HG02981 (cell line): ENCODE data around the gene LAIR1.
"Not testable (repeated sequence)": the region's sequence is repeated elsewhere in the genome, so short reads cannot be mapped to it uniquely, and the experiment has no call there.

Source experiments
- ATAC-seq: cut with Tn5 transposase; IDR thresholded peaks from one replicate; pipeline ENCODE4 v1.9.1; 2021; ENCODE audit warnings: mild to moderate bottlenecking, moderate library complexity; ENCODE audit not compliant: unreplicated experiment

LAIR1 gene

DNA sequence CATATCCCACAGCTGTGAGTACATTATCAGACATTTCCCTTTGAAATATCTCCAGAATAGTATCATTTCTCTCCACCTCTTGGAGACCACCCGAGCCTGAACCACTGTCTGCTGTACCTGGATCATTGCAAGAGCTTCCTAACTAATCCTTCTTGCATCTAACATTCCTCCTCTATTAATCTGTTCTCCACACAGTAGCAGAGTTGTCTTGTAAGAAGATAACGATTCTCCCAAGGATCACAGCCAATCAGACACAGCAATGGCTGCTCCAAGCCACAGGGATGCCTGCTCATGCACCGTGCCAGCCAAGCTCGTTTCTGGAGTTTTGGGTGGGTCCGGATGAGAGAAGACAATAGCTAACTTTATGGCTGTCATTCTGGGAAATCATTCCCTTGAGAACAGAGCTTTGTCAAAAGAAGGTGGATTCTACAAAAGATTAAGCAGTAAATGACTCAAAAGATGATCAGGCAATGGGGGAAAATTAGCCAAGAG is 14.5 kb upstream of the LAIR1 start:
- no peak for ATAC-seq

DNA sequence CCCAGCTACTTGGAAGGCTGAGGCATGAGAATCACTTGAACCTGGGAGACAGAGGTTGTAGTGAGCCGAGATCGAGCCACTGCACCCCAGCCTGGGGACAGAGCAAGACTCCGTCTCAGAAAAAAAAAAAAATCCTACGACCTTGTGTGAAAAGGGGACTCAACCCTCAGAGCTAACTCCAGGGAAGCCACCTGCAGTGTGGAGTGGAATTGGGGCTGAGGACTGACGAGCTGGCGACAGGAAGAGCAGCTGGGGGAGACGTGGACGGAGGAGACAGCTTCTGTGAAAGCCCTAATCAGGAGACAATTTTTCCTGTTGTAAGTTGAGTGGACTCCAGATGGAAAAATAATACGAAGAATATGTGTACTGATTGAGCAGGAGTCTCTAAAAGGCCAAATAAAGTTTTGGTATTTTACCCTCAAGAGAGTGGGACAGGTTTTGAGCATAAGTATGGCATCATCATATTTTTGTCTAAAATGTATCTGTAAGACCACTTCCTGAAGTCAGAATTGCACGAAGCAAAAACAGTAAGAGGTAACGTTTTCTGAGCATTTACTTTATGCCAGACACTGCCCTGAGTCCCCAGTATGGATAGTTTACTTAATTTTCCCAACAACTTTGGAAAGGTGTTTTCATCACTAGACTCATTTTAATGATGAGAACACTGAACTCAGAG is 12.0 kb upstream of the LAIR1 start:
- no peak for ATAC-seq

DNA sequence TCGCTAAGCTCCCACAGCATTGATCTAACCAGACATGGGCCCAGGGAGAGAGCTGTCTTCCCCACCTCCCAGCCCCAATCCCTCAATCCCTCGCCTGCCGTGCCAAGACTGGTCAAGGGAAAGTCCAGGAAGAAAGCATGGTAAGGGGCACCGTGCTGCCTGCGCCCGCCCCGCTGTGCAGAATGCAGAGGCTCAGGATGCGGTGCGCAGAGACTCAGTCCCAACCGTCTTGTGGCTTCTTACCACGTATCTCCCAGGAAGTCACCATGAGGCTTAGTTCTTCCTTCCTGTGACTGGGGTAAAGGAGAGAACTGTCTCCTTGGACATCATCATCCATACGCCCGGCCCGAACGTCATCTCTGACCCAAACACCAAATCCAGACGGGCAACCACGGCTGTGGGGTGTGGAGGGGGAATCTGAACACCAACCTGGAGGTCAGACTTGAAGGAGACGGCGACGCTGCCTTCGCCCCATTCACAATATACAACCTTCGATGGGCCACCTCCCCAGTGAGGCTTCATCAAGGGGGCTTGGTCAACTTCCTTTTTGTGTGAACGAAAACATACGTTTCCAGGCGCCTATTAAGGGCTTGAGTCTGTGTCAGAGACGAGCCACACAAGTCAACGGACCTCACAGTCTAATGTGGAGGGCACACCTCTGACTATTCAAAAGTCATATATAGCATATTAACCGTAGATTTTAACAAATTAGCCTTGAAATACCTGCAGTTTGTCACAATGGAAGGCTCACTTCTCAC is 10.6 kb upstream of the LAIR1 start:
- ATAC-seq, result not testable (repeated sequence)

DNA sequence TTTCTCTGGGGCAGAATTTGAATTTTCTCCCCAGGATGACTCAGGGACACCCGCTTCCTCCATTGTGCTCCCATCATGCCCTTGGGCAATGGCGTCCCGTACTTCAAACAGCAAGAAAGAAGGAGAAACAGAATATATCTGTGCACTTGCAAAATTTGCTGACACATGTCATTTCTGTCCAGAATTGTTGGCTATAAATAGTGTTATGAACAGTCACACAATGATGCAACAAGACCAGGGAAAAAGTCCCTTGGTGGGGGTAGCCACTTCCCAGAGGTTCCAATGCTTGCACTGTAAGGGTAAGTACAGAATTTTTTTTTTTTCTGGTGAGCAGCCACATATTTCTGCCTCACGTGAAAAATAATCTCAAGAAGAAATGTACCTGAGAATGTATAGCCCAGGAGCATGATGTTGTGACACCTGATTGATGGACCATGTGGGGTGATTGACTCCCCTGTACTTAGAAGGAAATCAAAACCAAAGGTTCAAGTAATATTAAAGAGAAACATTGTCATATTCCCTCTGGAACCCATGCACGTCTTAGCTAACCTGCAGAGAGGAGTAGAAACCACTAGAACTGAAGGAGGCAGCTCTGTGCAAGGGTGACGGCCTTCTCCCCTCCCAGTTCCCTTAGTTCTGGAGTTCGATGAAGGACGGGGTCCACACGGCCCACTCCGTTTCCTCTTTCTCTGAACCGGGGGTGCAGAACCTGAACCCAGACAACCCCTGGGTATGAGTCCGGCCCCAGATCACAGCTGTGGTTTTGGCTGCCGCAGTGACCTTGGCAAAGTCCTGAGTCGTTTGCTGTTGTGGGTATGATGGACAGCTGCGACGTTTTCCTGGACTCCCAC is 9.3 kb upstream of the LAIR1 start:
- ATAC-seq, result no peak

DNA sequence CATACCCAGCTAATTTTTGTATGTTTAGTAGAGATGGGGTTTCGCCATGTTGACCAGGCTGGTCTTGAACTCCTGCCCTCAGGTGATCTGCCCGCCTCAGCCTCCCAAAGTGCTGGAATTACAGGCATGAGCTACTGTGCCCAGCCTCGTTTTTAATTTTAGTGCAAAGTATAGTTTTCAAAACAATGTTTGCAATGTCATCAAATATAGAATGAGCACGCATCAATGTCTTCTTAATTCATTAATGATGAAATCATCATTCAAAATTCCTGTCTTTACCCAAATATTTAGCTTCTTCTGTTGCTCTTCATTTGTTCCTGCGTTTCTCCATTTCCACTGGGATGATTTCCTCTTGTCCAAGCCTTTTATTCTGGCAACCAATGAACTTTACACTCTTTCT is 6.7 kb upstream of the LAIR1 start:
- ATAC-seq, result not testable (repeated sequence)

DNA sequence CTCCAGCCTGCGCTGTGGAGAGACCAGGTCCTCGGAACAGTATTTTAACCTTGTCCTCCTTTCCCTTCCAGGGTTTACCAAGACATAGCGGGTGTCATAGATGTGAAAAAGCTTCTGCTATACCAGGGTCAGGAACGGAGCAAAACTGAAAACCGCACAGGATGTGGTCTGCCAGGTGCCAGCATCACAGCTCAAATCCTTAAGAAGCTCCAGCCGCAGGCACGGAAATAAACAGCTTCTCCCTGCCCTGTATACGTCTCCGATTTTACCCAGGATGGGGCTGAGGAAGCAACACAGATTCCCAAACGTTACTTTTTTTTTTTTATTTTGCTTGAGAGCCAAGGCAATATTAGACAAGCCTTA is 5.7 kb upstream of the LAIR1 start:
- not testable (repeated sequence) for ATAC-seq

DNA sequence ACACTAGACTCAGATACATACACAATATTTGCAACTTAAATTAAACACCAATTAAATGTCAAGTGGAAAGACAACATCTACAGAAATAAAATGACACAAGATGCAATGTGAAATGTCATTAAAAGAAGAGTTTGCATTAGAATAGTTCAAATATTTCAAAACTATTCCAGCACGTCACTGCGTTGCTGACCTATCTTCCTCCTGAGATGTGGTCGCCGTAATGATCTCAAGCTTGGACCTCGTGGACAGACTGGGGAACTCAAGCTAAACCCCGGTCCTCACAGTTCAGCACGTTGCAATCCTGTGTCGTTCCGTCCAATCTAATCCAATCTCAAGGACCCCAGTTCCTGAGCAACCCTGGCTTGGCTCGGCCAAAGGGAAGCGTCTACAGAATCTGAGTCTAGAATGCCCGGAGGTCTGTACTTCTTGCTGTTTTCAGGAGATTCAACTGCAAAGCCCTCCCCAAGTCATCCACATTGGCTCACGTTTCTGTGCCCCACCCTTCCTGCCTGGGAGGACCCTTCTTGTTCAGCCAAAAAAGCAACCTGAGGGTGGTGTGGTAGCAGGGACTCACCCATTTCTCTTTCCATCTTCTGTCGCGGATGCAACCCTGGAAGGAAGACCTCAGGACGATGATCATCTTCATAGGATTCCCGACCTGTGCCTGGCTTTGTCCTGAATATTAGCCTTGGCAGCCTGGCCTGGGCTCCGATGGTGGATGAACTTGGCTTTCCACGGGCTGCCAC is 5.1 kb upstream of the LAIR1 start:
- ATAC-seq, result not testable (repeated sequence)

DNA sequence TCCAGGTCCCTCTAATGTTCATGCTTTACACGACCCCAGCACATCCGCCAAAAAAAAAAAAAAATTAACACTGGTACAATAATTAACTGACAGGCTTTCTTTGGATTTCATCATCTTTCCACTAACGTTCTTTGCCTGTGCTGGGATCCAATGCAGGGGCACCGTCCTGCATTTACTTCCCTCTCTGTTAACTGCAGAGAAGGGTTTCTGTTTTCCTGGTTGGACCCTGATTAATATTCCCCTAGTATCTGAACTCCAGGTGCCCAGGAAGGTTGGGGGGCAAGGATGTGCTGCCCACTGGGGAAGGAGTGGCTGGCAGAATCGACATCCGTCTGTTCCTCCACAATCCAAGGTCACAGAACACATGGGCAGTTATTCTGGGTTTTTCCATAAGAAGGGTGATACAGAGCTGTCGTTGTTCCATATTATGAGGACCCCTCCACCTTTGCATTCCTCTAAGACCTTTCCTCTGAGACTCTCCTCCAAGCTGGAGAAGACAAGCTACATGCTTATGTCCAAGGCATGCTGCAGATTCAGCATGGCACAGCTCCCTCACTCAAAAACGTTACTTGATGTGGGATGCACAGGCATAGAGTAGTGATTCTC is 4.5 kb upstream of the LAIR1 start:
- no peak for ATAC-seq

DNA sequence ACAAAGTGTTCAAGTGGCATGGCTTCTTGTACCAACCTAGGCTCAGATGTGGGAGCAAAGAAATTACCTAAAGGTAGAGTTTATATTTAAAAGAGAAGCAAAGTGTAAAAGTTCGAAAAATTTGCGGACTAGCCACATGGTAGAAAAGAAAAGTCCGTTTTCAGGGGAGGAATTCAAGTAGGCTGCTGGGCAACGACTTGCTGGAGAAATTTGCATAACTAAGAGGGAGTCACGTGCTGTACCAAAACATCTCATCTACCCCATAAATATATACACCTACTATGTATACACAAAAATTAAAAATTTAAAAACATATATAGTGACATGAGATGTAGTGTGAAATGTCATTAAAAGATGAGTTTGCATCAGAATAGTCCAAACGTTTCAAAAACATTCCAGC is 2.1 kb upstream of the LAIR1 start:
- ATAC-seq, result no peak

DNA sequence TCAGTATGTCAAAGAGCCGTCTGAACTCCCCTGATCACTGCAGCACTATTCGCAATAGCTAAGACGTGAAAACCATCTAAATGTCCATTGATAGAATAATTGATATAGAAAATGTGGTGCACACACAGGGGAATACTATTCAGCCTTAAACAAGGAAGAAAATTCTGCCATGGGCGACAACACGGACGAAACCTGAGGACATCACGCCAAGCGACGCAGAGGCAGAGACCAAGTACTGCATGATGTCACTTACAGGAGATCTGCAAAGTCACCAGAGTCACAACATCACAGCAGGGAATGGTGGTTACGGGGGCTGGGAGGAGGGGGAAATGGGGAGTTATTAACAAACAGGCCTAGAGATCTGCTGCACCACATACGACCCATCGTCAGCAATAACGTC is 1.1 kb upstream of the LAIR1 start:
- not testable (repeated sequence) for ATAC-seq

DNA sequence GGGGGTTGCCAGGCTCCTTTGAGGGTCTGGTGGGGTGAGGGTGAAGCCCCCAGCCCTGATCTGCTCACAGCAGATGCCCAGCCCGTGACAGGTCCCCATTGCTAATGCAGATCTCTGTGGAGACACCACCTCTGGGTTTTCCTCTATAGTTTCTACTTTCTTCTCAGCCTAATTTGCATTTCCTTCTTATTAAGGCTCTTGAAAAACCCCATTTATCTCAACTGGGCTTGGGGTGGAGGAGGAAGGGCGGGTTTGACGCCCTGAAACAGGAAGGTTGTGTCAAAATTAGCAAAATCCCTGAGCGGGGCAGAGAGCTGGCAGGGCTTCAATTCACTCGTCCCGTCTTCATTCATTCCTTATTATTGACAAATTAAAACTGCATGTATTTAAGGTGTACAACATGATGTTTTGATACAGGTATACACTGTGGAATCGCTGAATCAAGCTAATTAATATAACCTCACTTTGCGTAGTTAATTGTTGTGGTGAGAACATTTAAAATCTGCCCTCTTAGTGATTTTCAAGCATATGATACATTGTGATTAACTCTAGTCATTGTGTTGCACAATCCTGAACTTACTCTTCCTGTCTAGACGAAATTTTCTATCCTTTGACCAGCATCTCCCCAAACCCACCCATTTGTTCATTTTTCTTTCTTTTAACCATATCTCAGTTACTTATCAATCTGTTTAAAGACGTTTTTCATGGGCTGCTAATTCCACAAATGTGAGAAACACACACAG is 2.9 kb downstream of the LAIR1 start:
- ATAC-seq, result not testable (repeated sequence)

DNA sequence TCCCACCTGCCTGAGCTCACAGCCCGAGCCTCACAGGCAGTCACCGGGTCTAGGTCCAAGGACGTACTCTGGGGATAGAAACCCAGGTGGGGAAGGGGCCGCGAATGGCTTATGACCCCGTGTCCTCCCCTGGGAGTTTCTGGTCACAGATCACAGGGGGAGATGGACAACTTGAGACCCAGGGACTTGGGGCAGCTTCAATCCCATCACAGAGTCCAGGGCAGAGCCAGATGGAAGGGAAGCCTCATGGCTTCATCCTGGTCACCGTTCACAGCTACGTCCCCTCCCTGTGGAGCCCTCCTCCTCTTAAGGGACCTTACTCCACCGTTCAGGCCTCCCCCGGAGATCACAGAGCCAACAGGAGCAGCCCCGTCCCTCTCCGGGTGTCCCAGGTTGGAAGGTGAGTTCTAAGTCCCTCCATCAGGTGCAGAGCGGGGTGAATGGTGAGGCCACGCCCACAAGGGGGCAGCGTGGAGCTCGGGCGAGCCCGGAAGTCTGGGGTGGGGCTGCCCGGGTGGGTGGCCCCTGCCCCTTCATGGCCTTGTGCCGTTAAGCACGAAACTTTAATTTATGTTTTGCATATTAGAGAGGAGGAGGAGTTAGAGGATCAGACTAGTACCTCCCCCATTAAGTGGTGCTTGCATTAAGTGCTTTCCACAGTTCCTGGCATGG is 5.4 kb downstream of the LAIR1 start:
- ATAC-seq, result not testable (repeated sequence)

DNA sequence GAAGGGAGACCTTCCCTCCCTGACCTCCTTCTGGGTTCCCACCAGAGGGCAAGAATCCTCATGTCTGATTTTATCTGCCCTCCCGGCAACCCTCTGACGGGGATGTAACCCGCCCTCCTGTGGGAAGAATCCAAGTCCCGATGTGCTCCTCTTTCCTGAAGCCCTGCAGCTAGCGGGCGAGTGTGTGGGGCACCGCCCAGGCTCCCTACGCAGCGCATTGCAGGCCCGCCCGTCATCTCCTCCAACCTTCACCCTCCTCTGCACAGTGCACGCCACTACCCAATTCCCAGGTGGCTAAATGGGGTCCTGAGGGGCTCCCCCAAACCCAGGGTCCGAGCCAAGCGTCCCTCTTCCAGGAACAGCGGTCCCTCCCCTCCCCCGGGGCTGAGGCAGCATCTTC is 7.3 kb downstream of the LAIR1 start:
- ATAC-seq, result no peak

DNA sequence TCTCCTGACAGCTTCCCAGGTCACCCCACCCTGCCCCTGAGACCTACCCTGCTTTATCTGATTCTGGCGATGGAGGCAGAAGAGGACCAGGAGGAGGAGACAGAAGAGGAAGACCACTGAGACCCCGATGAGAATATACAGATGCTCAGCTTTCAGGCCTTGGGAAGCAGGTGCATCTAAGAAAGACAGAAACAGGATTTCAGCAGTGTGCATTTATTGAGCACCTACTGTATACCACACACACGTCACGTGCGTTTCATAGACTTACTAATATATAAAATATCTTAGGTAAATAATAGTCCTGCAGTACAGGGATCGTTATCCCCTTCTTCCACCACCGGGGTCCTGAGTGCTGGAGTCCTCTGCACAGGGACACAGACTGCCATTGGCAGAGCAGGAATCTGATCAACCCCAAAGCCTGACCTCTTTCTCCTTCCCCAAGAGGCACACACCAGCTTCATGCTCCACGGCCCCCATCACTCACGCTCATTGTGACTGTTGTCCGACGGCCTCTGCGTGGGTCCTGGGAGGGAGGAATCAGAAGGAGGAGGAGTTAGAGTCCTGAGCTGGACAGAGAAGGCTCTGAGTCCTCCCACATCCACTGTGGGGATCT is 8.2 kb downstream of the LAIR1 start:
- ATAC-seq, result no peak

DNA sequence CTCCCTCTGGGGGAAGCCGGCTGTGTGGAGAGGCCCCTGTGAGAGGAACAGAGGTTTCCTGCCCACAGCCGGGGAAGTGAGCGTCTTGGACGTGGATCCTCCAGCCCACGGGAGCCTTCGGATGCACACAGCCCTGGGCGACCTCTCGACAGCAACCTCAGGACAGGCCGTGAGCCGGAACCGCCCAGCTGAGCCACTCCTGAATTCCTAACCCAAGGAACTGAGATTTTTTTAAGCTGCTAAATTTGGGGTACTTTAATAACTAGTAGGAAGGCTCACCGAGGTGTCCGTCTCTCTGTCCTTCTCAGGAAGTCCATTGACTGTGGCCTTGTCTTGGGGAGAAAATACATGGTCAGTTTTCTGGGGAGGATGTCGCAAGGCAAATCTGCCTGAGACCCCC is 9.1 kb downstream of the LAIR1 start:
- ATAC-seq, result no peak

DNA sequence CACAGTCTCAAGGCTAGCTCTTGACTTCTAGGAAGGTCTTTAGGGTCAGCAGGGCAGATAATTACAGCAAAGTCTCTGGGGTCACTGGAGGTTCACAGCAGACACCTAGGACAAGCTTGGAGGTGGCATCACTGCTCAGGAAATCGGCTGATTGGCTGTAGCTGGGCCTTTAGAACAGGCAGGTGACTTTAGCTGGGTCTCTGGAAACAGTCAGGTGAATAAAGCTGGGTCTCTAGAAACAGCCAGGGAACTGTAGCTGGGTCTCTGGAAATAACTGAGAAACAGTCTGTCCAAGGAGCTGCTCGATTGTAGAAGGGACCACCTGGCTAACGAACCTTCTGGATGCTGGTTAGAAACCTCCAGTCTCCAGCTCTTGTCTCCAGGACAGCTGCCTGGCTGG is 10.0 kb downstream of the LAIR1 start:
- no peak for ATAC-seq

DNA sequence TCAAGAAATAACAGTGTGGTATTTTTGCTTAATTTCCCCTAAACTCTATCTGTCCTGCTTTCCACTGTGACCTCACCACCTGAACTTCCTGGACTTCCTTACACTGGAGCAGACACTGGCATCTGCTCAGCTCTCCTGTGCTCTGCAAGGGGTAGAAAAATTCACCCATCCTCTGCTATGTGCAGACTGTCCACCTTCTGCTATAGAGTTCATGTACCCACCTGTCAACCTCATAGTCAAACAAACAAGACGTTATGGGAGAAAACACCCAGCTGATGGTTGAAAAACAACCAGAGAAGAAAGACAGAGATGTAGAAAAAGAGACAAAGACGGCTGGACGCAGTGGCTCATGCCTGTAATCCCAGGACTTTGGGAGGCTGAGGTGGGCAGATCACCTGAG is 12.2 kb downstream of the LAIR1 start:
- no peak for ATAC-seq

DNA sequence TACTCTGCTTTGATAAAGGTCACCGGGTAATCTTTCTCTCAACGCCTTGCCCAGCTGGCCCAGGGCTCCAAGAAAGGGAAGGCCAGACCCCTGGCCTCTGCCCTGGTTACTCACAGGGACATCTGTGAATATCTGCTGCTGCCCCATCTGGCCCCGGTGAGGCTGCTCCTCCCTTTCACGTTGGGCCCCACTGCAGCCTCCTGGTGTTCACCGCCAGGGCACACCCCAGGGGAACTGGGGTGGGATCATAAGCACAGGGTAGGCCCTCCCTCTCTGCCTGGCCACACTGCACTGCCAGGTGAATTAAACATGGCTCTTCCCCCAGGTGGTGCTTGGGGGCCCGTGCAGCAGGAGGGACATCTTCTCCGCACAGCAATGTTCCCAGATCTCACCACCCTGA is 12.7 kb downstream of the LAIR1 start:
- no peak for ATAC-seq

DNA sequence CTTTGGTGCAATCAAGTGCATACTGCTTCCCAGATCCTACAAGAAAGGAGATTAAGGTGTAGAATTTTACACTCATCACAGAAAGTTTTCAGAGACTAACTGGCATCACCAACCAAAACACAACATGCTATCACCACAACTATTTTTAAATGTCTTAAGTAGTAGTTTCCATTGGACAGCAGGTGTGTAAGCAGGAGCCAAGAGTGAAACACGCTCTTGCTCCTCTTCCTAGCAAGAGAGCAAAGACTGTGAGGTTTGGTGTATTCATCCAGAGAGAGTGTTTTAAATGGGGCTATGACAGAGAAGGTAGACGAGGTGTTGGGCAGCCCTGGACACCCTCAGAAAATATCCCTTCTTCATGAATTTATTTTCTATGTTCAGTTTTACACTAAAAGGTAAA is 13.3 kb downstream of the LAIR1 start:
- ATAC-seq, result no peak
